ENCODE results near the gene SH3RF2.

DNA sequence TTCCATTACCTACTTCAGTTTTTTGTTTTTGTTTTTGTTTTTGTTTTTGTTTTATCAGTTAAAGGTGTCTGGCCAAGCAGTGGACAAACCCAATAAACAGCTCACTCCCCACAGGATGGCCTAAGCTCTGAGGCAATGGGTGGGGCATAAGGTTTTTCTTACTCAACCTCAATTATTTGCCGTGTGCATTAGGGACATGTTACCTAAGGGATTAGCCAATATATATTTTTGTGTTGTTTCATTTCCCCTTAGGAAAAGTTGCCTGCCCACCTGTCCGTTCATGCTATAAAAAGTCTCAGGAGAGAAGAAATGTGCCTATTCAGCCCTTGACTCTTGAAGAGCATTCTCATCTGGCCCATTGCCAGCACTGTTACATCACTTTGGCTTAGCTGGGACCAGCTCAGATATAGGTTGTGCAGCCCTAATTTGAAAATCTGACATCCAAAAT, 7.3 kb downstream of the SH3RF2 start:
- TF ChIP-seq, protein P1, sequence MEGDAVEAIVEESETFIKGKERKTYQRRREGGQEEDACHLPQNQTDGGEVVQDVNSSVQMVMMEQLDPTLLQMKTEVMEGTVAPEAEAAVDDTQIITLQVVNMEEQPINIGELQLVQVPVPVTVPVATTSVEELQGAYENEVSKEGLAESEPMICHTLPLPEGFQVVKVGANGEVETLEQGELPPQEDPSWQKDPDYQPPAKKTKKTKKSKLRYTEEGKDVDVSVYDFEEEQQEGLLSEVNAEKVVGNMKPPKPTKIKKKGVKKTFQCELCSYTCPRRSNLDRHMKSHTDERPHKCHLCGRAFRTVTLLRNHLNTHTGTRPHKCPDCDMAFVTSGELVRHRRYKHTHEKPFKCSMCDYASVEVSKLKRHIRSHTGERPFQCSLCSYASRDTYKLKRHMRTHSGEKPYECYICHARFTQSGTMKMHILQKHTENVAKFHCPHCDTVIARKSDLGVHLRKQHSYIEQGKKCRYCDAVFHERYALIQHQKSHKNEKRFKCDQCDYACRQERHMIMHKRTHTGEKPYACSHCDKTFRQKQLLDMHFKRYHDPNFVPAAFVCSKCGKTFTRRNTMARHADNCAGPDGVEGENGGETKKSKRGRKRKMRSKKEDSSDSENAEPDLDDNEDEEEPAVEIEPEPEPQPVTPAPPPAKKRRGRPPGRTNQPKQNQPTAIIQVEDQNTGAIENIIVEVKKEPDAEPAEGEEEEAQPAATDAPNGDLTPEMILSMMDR (IDR thresholded peaks at IDR 0.05; ENCODE audit: low read length): no peak
- no peak for TF ChIP-seq EZH2 (optimal IDR thresholded peaks at IDR 0.05; ENCODE audit: low read depth, low read length)
- TF ChIP-seq EZH2phosphoT487 (IDR thresholded peaks at IDR 0.05; ENCODE audit: low read length): no peak
